CD4-positive, CD25-positive, alpha-beta regulatory T cell (primary cell): ENCODE results near the gene TBPL2. TPM values are rescaled to one million over a fixed set of nuclear protein-coding genes. Genes with fewer than 3 reads are reported as not detected.
"Not testable (repeated sequence)": the region's sequence is repeated elsewhere in the genome, so short reads cannot be mapped to it uniquely, and the experiment has no call there.

ENCODE experiments used
- ATAC-seq, 2 donors: fragments of 150-1000 bp; cut with Tn5 transposase; one replicate each; pipeline ENCODE4 v1.10.0; 2021; ENCODE audit warnings: low read depth in 2 of 2, moderate number of reproducible peaks in 2 of 2, moderate library complexity in 1 of 2
- DNase-seq, 3 donors: peaks; one replicate each; pipeline versions ENCODE4 v3.0.0 to v3.0.0-alpha.2; 2012 to 2022; ENCODE audit warnings: mixed read lengths in 1 of 3
- H3K27ac ChIP-seq: one replicate; pipeline ENCODE4 v1.7.0; 2013; ENCODE audit warnings: mild to moderate bottlenecking, low read length; ENCODE audit not compliant: insufficient read depth, poor library complexity, severe bottlenecking
- H3K27me3 ChIP-seq: one replicate; pipeline ENCODE4 v1.7.0; 2013; ENCODE audit warnings: low read length; ENCODE audit not compliant: control insufficient read depth, insufficient read depth
- H3K36me3 ChIP-seq: one replicate; pipeline ENCODE4 v1.7.0; 2013; ENCODE audit warnings: mild to moderate bottlenecking, low read length, moderate library complexity; ENCODE audit not compliant: control insufficient read depth, insufficient read depth
- H3K4me1 ChIP-seq: 2 replicates; pipeline ENCODE4 v1.7.0; 2013; ENCODE audit warnings: mild to moderate bottlenecking, low read length; ENCODE audit not compliant: insufficient read depth, control insufficient read depth, poor library complexity, severe bottlenecking
- H3K4me3 ChIP-seq: one replicate; pipeline ENCODE4 v1.7.0; 2013; ENCODE audit warnings: low read depth, mild to moderate bottlenecking, low read length, moderate library complexity
- H3K9me3 ChIP-seq, 2 experiments: 1 replicate in 1 of 2; 2 replicates in 1 of 2; pipeline ENCODE4 v1.7.0; 2013; ENCODE audit warnings: low read length in 2 of 2, mild to moderate bottlenecking in 1 of 2, moderate library complexity in 1 of 2; ENCODE audit not compliant: control insufficient read depth in 2 of 2
- H3K27ac Mint-ChIP-seq, 3 donors: one replicate each; pipeline ENCODE4 v1.8.0; 2020 to 2022; ENCODE audit warnings: mild to moderate bottlenecking in 3 of 3, mixed read lengths in 3 of 3, moderate library complexity in 2 of 3
- H3K27me3 Mint-ChIP-seq: one replicate; pipeline ENCODE4 v1.8.0; 2022; ENCODE audit warnings: mild to moderate bottlenecking, mixed read lengths
- H3K36me3 Mint-ChIP-seq: one replicate; pipeline ENCODE4 v1.8.0; 2020; ENCODE audit warnings: mixed read lengths
- H3K4me1 Mint-ChIP-seq, 4 donors: one replicate each; pipeline ENCODE4 v1.8.0; 2020 to 2022; ENCODE audit warnings: mixed read lengths in 4 of 4, mild to moderate bottlenecking in 1 of 4
- H3K4me3 Mint-ChIP-seq, 4 donors: one replicate each; pipeline ENCODE4 v1.8.0; 2020 to 2022; ENCODE audit warnings: mild to moderate bottlenecking in 4 of 4, mixed read lengths in 4 of 4, moderate library complexity in 3 of 4
- H3K9me3 Mint-ChIP-seq, 7 donors: one replicate each; pipeline ENCODE4 v1.8.0; 2020 to 2022; ENCODE audit warnings: mixed read lengths in 7 of 7, mild to moderate bottlenecking in 3 of 7, moderate library complexity in 2 of 7
- polyA plus RNA-seq, 4 donors: library from polyadenylated mRNA; unstranded; fragments of 300-500 nt; fragmentation: Illumina TruSeq; gene quantifications; one replicate each; pipeline ENCODE4 v1.2.3, GENCODE V29; 2021
- total RNA-seq: library from RNA; stranded (reverse); gene quantifications from one replicate; pipeline ENCODE4 v1.2.3, GENCODE V29; 2022

The TBPL2 gene
- not detected for total RNA-seq
- not detected for polyA plus RNA-seq

DNA sequence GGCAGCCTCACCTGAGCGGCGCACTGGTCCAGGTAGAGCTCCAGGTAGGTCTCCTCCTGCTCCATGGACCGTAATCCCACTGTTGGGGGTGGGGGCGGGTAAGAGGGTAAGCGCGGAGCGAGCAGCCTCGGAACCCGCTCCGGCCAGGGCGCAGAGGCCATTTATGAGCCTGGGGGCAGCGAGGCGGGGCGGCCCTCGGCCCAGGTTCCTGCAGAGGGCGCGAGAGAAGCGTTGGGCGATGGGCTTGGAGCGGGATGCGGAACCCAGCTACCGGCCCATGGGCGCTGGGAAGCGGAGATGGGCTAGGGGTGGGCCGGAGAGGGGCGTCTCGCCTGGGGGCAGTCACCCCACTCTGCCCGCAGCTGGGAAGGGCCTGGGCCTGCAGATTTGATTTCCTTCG is at the start of gene TBPL2:
TBPL2 (minus strand) TSS at position 232 of the 400 bp plus-strand sequence; CDS start at position 65, 167 bp downstream.
- H3K27ac Mint-ChIP-seq: peak within 1 kb of the TSS in 1 of 3 donors; percentile 52
- Histone ChIP-seq H3K36me3 (no peaks in the 10 kb centered on the region), H3K27ac (no peak within 1 kb of the TSS), H3K4me1 (no peaks in the 10 kb centered on the region), H3K4me3 (no peak within 1 kb of the TSS), H3K9me3 (no peaks in the 10 kb centered on the region), H3K27me3 (no peaks in the 10 kb centered on the region)
- no peak within 1 kb of the TSS for H3K4me3 Mint-ChIP-seq
- H3K9me3 Mint-ChIP-seq: no peaks in the 10 kb centered on the region
- DNase-seq: no peak
- ATAC-seq: no peak
- H3K4me1 Mint-ChIP-seq: peaks cover 0 to 6% (median 0%) of the 10 kb centered on the region in 4 donors
- H3K36me3 Mint-ChIP-seq: no peaks in the 10 kb centered on the region
- peaks cover 10% of the 10 kb centered on the region for H3K27me3 Mint-ChIP-seq

DNA sequence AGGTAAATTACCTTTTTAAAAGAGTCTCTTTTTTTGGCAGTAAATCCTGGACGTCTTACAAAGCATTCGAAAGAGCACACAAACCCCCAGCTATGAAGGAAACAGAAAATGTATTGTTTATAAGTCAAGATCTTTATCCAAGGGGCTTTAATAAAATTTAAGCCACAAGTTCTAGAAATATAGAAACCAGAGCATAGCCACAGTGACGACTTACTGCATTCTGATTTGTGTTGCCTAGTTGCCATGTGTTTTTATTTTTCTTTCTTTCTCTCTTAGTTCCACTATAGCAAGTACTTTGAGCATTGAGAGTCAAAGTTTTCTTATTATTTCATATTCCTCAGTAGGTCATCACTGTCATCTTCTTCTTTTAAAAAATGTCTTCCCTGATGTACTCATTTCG is 47.8 kb upstream of the TBPL2 start:
- no peaks in the 10 kb centered on the region for H3K4me1 Mint-ChIP-seq
- peaks cover 0 to 3% (median 0%) of the 10 kb centered on the region in 7 donors for H3K9me3 Mint-ChIP-seq
- no peak overlapping the region for H3K4me3 Mint-ChIP-seq
- H3K27me3 Mint-ChIP-seq: peaks cover 12% of the 10 kb centered on the region
- H3K36me3 ChIP-seq: no peaks in the 10 kb centered on the region
- H3K27ac Mint-ChIP-seq: no peak overlapping the region
- H3K27ac ChIP-seq: no peak overlapping the region
- no peaks in the 10 kb centered on the region for H3K27me3 ChIP-seq
- DNase-seq (no peak), ATAC-seq (no peak)
- no peaks in the 10 kb centered on the region for H3K4me1 ChIP-seq
- no peaks in the 10 kb centered on the region for H3K9me3 ChIP-seq
- no peak overlapping the region for H3K4me3 ChIP-seq
- H3K36me3 Mint-ChIP-seq: no peaks in the 10 kb centered on the region

DNA sequence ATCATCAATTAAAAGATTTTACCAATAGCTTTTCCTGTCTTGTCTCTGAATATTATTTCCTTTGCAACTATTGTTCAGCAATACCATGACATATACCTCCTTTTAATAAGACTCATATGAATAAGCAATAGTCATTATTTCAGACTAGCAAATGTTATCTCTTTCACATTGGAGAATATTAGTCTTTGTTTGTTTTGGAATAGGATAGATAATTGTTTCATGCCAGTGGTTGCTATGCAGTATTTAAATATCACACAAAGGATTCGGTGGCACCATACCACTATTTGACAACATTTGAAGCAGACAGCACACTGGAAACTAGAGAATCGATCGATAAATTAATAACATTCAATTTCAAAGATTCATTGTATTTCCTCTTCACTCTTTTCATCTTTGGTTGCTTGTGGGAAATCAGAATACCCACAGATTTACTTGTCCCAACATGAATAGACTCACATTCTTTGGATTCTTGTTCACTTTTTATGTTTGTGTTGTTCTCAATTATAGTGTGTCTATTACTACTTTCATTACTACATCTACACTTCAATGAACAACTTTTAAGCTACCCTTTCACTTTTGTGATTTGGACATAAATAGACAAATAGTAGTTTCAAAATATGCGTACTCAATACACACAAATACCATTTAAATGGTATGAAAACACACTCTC is 42.7 kb upstream of the TBPL2 start:
- no peaks in the 10 kb centered on the region for H3K36me3 Mint-ChIP-seq

DNA sequence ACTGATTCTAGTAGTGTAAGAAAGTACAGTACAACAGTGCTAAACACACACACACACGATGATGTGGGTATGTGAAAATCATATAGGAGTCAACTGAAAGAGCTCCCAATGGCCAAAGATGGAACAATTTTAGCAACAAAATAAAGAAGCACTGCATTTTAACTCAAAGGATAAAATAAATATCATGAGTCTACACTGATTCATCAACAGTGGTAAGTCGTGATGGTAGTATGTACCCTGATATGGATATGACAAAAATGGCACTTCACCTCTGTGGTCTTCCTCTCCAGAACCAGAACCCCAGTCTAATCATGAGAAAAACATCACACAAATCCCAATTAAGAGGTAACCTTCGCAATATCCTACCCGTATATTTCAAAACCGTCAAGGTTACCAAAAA is 41.4 kb upstream of the TBPL2 start:
- no peaks in the 10 kb centered on the region for H3K36me3 ChIP-seq
- H3K4me1 ChIP-seq: no peaks in the 10 kb centered on the region
- Mint-ChIP-seq H3K27me3 (peaks cover 5% of the 10 kb centered on the region), H3K9me3 (peaks cover 0 to 1% (median 0%) of the 10 kb centered on the region in 7 donors), H3K4me1 (no peaks in the 10 kb centered on the region), H3K27ac (no peak overlapping the region), H3K4me3 (no peak overlapping the region), H3K36me3 (no peaks in the 10 kb centered on the region)
- no peak for DNase-seq
- ATAC-seq: no peak
- H3K27ac ChIP-seq: no peak overlapping the region
- H3K4me3 ChIP-seq: no peak overlapping the region
- no peaks in the 10 kb centered on the region for H3K9me3 ChIP-seq
- H3K27me3 ChIP-seq: no peaks in the 10 kb centered on the region

More for the DNA sequence above, 42.7 kb upstream of the TBPL2 start:
- Histone ChIP-seq H3K27ac (no peak overlapping the region), H3K27me3 (no peaks in the 10 kb centered on the region), H3K4me1 (no peaks in the 10 kb centered on the region), H3K36me3 (no peaks in the 10 kb centered on the region), H3K4me3 (no peak overlapping the region), H3K9me3 (no peaks in the 10 kb centered on the region)
- no peaks in the 10 kb centered on the region for H3K4me1 Mint-ChIP-seq
- DNase-seq (no peak), ATAC-seq (no peak)
- no peak overlapping the region for H3K4me3 Mint-ChIP-seq
- no peak overlapping the region for H3K27ac Mint-ChIP-seq
- peaks cover 0 to 1% (median 0%) of the 10 kb centered on the region in 7 donors for H3K9me3 Mint-ChIP-seq
- peaks cover 5% of the 10 kb centered on the region for H3K27me3 Mint-ChIP-seq

DNA sequence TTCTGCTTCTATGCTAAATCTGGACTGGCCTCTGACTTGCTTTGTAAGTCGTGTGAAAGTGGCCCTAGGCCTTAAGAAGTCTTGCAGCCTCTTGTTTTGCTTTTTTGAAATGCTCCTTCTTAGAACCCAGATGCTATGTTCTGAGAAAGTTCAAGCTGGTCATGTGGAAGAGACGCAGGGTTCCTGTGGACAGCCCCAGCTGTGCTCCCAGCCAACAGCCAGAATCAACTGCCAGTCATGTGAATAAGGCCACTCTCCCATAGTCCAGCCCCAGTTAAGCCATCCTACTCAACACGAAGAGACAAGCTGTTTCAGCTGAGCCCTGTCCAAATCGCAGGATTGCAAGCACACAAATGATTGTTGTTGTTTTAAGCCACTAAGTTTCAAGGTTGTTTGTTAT is 37.3 kb upstream of the TBPL2 start:
- no peaks in the 10 kb centered on the region for H3K4me1 ChIP-seq
- H3K36me3 ChIP-seq: no peaks in the 10 kb centered on the region
- no peak overlapping the region for H3K27ac ChIP-seq
- no peaks in the 10 kb centered on the region for H3K27me3 ChIP-seq
- no peak for DNase-seq
- Mint-ChIP-seq H3K36me3 (no peaks in the 10 kb centered on the region), H3K9me3 (peaks cover 0 to 2% (median 0%) of the 10 kb centered on the region in 7 donors), H3K4me3 (no peak overlapping the region), H3K27ac (no peak overlapping the region), H3K4me1 (no peaks in the 10 kb centered on the region), H3K27me3 (no peaks in the 10 kb centered on the region)
- ATAC-seq: no peak
- H3K9me3 ChIP-seq: no peaks in the 10 kb centered on the region
- H3K4me3 ChIP-seq: no peak overlapping the region

DNA sequence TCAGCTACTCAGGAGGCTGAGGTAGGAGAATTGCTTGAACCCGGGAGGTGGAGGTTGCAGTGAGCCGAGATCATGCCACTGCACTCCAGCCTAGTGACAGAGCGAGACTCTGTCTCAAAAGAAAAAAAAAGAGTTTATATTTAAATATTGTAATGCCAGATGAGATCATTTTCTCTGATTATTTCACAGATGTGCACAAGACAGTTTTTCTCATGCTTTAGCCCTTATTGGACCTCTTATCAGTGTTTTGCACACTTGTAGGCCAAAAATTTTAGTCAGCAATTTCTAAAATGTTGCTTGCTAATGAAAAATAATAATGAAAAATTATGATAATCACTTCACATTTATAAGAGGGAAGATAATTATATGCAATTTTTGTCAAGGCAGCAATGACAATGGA is 36.0 kb upstream of the TBPL2 start:
- not testable (repeated sequence) for H3K27me3 Mint-ChIP-seq, H3K4me3 Mint-ChIP-seq, H3K36me3 Mint-ChIP-seq, H3K27ac Mint-ChIP-seq, H3K27me3 ChIP-seq, H3K4me1 ChIP-seq, H3K36me3 ChIP-seq, ATAC-seq, H3K9me3 ChIP-seq, H3K4me3 ChIP-seq, H3K27ac ChIP-seq, H3K9me3 Mint-ChIP-seq, H3K4me1 Mint-ChIP-seq, DNase-seq

DNA sequence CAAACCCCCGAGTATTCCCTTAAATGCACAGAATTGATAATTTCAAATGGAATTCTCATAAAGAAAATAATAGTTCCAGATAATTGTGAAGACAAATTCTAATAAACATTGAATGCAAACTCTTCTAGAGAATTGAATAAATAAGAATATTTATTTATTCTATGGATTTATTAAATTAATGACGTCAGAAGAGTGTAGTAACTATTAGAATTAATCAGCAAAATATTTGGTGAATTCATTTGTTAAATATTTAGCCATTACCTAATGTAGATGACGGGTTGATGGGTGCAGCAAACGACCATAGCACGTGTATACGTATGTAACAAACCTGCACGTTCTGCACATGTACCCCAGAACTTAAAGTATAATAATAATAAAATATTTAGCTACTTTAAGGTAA is 33.4 kb upstream of the TBPL2 start:
- H3K27ac ChIP-seq: no peak overlapping the region
- no peaks in the 10 kb centered on the region for H3K9me3 ChIP-seq
- Mint-ChIP-seq H3K27ac (no peak overlapping the region), H3K9me3 (peaks cover 0 to 5% (median 0%) of the 10 kb centered on the region in 7 donors), H3K4me3 (no peak overlapping the region), H3K36me3 (no peaks in the 10 kb centered on the region), H3K4me1 (no peaks in the 10 kb centered on the region), H3K27me3 (peaks cover 9% of the 10 kb centered on the region)
- peaks cover 3% of the 10 kb centered on the region for H3K27me3 ChIP-seq
- ATAC-seq (no peak), DNase-seq (no peak)
- no peak overlapping the region for H3K4me3 ChIP-seq
- no peaks in the 10 kb centered on the region for H3K4me1 ChIP-seq
- no peaks in the 10 kb centered on the region for H3K36me3 ChIP-seq

DNA sequence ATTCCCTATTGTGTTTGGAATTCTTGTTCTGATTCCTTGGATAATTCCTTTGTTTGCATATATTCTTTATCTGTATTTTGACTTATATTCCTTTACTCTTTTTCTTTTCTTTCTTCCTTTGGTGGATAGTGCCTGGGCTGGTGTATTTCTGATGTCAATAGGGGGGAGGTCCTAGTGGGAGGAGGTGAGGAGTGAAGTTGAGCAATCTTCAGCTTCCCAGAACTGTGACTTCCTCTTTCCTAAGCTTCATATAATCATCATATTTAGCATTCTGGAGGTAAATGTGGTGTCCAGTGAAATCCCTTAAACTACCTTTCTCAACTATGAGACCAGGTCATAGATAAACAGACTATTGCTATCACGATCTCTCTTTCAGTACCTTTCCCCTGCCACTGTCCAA is 29.6 kb upstream of the TBPL2 start:
- H3K27ac Mint-ChIP-seq: no peak overlapping the region
- Histone ChIP-seq H3K9me3 (no peaks in the 10 kb centered on the region), H3K4me1 (no peaks in the 10 kb centered on the region), H3K4me3 (no peak overlapping the region), H3K36me3 (no peaks in the 10 kb centered on the region), H3K27me3 (peaks cover 3% of the 10 kb centered on the region), H3K27ac (no peak overlapping the region)
- H3K4me3 Mint-ChIP-seq: no peak overlapping the region
- H3K27me3 Mint-ChIP-seq: peaks cover 20% of the 10 kb centered on the region
- ATAC-seq (no peak), DNase-seq (no peak)
- H3K4me1 Mint-ChIP-seq: no peaks in the 10 kb centered on the region
- peaks cover 0 to 4% (median 0%) of the 10 kb centered on the region in 7 donors for H3K9me3 Mint-ChIP-seq
- no peaks in the 10 kb centered on the region for H3K36me3 Mint-ChIP-seq
